ENCODE results near the gene CD4.
"Not testable (repeated sequence)": the region's sequence is repeated elsewhere in the genome, so short reads cannot be mapped to it uniquely, and the experiment has no call there.

CD4 gene

DNA sequence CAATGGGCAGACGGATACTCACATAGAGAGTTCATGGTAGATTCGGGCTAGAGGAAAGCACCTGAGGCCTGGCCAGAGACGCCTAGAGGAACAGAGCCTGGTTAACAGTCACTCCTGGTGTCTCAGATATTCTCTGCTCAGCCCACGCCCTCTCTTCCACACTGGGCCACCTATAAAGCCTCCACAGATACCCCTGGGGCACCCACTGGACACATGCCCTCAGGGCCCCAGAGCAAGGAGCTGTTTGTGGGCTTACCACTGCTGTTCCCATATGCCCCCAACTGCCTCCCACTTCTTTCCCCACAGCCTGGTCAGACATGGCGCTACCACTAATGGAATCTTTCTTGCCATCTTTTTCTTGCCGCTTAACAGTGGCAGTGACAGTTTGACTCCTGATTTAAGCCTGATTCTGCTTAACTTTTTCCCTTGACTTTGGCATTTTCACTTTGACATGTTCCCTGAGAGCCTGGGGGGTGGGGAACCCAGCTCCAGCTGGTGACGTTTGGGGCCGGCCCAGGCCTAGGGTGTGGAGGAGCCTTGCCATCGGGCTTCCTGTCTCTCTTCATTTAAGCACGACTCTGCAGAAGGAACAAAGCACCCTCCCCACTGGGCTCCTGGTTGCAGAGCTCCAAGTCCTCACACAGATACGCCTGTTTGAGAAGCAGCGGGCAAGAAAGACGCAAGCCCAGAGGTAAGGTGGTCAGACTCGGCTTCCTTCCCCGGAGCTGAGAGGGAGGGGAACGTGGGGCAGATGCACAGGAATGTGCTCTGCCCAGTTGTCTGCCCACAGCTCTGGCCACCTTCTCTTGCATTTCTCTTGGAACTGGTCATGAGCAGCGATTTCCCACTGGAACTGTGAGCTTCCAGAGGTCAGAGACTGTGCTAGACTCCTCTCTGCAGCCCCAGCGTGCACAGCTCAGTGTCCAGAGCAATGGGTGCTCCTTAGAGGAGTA lies at the start of gene CD4:
Gene CD4 (plus strand): TSS at position 557 of the 953 bp plus-strand sequence. CDS start 10,611 bp downstream, outside the sequence.
- DNase-seq (ENCODE audit: low read depth in 3 of 3): peak; percentile 56 to 89 (median 74)

DNA sequence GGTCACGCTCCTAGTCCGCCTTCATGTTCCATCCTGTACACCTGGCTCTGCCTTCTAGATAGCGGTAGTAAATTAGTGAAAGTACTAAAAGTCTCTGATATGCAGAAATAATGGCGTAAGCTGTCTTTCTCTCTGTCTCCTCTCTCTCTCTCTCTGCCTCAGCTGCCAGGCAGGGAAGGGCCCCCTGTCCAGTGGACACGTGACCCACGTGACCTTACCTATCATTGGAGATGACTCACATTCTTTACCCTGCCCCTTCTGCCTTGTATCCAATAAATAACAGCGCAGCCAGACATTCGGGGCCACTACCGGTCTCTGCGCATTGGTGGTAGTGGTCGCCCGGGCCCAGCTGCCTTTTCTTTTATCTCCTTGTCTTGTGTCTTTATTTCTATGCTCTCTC lies 47.2 kb upstream of the CD4 start:
- DNase-seq (ENCODE audit: low read depth in 3 of 3): not testable (repeated sequence)

DNA sequence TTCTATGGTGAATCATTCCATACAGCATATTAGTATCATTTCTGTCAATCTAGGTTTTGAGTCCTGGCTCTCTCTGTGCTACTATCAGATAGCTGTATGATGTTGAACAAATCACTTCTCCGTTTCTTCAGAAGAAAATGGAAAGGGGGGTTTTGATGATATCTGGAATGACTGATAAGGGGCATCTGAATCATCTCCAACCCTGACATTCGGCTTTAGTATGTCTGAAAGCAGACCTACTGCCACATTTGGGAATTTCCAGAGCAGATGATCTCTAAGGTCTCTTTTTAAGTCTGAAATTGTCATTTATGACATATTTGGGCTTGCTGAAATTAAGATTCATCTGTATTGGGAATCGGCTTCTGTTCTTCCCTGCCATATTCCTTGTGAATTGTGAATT lies 46.5 kb upstream of the CD4 start:
- DNase-seq (ENCODE audit: low read depth in 3 of 3): no peak

DNA sequence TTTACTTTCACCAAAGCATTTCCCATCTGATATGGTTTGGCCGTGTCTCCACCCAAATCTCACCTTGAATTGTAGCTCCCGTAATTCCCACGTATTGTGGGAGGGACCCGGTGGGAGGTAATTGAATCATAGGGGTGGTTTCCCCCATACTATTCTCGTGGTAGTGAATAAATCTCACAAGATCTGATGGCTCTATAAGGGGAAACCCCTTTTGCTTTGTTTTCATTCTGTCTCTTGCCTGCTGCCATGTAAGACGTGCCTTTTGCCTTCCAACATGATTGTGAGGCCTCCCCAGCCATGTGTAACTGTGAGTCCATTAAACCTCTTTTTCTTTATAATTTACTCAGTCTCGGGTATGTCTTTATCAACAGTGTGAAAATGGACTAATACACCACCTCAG lies 46.0 kb upstream of the CD4 start:
- not testable (repeated sequence) for DNase-seq (ENCODE audit: low read depth in 3 of 3)

DNA sequence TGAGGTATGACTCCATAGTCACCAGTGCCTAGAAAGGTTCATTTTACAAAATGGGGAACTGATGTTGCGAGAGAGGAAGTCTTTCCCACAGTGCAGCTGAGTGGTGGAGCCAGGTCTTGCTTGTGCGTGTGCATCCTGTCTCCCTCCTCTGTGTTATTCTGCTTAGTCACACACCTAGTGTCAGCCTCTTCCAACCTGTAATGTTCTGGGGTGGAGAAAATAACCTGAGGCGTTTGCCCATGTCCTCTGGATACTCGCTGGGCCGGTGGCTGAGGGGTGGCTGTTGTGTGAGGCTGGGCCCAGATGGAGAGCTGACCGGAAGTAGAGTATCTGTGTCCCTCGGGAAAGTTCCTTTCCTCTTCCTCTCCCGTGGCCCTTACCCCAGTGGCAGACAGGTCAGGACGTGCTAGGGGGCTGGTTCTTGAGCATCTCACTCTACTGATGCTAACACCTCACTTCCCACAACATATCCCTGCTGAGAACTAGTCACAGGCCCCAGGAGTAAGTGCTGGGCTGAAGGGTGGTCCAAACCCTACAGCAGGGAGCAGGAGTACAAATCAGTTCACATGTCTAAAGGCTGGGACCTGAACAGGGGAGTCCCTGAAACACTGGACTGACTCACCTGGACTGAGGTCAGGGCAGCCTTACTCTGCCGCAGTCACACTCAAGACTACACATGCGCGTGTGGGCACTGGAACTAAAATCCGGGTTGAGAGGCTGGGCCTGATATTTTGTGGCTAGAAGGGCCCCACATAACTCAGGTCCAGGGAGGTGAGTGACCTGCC lies 43.4 kb upstream of the CD4 start:
- no peak for DNase-seq (ENCODE audit: low read depth in 3 of 3)

DNA sequence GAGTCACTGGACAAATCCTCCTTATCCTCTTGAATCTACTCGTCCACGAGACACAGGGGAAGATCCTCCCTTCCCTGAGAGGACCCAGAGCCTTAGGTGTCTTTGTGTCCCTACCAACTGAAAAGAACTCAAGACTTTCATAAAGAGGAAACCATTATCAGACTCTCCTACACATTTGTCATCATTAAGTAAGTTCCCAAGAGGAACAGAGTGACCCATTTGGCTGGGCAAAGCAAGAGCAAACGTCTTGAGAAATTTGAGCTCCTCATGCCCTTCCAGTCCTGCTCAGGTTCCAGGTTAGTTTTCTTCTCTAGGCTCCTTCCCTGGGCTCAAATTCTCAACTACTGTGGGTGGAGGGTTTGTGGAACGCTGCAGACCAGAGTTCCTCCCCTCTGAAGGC lies 42.1 kb upstream of the CD4 start:
- DNase-seq (ENCODE audit: low read depth in 3 of 3): no peak

DNA sequence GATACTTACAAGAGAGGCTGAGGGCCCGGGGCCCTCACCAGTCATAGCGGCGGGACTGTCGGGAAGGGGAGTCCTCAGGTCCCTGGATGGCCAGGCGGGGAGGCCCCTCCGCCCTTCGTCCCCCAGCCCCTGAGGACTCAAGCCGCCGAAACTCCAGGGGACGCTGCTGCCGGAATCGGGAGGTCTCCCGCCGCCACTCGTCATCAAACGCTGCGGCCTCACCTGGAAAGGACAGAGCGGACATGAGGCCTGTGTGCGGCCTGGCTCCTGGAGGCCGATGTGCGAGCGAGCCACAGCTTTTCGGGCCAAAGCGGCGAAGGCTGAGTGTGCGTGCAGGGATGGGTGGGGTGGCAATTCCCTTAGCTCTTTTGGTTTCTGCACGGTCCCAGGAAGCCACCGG lies 40.6 kb upstream of the CD4 start:
- DNase-seq (ENCODE audit: low read depth in 3 of 3): no peak

DNA sequence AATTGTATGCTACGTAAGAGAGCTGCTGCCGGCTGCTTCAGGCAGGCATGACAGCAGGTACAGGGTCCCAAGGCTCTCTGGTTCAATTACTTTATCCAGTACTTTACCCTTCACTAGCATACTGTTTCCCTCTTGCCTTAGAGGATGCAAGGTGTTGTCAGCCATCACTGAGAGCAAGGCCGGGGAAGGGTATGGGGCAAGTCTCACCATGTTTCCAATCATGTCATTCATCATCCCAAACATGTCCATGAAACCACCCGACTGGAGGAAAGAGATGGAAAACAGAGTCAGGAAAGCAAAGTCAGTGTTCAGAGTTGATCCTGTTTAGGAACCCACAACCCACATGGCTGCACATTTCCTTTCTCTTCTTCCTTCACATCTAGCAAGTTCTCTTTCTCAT lies 38.8 kb upstream of the CD4 start:
- DNase-seq (ENCODE audit: low read depth in 3 of 3): no peak

DNA sequence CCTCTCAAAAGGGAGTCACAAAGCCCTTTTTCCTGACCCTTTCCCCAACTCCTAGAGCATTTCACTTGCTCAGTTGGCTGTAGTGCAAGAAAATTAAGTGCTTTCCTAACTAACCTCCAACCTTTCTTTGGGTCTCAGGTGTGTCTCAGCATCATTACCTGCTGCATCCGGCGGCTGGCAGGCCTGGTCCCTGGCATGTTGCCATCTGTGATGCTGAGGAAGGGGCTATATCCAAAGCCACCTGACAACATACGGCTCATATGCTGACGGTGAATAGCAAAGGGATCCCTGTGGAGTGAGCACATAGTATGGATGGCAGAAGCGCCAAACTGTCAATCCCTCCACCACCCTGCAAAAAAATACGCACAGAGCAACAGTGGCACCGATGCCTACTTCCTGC lies 37.6 kb upstream of the CD4 start:
- DNase-seq (ENCODE audit: low read depth in 3 of 3): no peak

DNA sequence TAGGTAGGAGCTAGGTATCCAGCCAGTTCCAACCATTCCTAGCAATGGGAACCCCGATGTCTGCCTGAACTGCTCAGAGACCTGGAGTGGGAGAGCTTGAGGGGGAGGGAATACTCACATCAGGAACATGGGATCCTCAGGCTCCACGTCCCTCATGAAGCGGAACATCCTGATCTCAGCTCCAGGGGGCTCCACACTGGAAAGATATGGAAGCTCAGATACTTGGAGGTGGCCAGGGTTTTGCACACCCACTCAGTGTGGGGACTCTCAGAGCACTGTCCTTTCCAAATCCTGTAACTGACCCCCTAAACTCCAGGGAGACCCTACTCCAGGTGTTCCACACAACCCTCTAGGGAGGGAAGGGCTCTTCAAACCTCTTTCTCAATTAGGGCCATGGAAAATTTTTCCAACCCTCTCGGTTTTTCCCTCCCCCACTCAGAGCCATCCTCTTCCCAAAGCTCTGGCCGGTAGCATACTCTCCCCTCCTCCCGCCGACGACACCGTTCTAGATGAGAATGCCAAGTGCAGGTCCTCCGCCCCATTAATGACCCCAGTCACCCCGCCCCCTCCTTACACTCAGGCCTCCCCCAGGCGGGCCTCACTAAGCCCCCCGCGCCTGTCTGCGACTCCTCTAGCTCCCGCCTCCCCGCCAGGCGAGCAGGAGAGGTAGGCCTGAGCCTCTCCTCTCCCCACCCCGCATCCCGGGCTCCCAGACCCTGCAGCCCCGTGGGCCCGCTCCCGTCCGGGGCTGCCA lies 37.0 kb upstream of the CD4 start:
- no peak for DNase-seq (ENCODE audit: low read depth in 3 of 3)

DNA sequence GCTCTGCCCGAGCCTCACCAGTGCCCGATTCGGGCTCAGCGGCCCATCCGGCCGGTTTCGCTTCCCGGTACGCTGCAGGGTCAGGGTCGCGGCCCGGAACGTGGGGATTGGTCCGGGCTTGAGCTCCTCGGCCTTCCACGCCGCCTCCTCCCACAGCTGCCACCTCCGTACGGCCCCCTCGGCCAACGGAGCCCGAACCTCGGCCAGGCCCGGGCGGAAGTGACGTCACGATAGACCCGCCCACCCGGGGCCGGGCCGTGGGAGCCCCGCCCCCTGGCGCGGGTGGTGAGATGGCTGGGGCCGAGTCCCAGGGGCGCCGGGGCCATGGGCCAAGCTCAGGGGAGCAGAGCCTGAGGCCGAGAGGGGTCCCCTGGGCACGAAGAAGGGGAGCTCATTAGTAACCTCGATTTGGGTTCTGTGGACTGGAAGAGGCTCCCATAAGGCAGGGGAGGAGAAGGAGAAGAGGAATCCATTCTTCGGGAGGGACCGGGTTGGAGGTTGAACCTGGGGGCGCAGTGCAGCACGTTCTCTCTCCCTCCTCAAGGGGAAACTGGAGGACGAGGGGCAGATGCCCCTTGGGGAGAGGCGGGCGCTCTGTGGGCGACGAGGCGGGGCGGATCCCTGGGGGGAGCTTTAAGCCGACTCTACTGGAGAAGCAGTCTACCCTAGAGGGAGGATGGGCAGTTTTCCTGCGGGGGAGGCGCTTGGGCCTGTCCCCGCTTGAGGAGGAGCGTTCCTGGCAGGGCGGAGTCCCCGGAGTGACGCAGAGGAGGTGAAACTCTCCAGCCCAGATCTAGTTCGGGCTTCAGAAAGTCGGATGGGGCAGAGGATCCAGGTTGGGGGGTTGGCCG lies 36.2 kb upstream of the CD4 start, which contains the start of gene MLF2:
Gene MLF2 (minus strand): TSS at position 221 of the 851 bp plus-strand sequence. CDS start 807 bp downstream, outside the sequence.
- peak; percentile 96 to 99 (median 96) for DNase-seq (ENCODE audit: low read depth in 3 of 3)

DNA sequence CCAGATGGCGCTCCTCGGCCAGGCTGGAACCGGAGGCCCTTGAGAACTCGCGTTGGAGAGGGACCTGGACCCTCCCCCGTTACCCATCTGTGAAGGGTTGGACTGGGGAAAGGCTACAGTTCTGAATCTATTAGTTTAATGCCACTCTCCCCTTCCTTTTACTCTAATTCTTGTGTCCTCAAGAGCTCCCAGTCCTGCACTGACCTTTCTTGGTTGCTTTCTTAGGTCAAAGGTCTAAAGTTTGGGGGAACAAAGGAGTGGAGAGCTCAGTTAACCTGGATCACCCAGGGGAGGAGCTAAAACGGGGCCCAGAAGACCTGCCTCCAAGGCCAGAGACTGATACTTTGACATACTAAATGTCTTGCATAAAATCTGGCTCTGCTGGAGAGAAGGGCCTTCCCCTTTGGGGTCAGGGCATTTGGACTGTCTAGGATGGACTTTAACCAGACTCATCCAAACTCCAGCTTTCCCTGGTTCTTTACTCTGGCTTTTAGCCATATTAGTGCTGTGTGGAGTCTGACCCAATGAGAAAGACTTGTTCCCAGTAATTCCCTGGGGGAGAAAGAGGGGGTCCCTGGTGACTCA lies 35.5 kb upstream of the CD4 start:
- DNase-seq (ENCODE audit: low read depth in 3 of 3): no peak

DNA sequence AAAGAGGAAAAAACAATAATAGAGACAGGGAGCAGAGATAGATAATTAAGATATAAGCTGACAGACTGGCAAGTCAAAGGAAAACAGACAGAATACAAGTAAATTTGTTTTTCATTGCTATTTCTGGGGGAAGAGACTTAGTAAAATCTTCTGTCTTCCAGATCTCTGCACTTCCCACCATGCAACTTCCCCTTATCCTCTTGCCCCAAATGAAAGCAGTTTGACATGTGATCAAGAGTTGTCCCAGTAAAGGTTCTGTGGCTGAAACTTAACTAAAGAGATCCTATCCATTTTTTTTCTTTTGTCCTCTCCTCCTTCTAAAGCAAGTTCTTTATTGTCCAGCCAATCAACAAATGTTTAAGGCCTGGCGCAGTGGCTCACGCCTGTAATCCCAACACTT lies 34.9 kb upstream of the CD4 start:
- no peak for DNase-seq (ENCODE audit: low read depth in 3 of 3)

DNA sequence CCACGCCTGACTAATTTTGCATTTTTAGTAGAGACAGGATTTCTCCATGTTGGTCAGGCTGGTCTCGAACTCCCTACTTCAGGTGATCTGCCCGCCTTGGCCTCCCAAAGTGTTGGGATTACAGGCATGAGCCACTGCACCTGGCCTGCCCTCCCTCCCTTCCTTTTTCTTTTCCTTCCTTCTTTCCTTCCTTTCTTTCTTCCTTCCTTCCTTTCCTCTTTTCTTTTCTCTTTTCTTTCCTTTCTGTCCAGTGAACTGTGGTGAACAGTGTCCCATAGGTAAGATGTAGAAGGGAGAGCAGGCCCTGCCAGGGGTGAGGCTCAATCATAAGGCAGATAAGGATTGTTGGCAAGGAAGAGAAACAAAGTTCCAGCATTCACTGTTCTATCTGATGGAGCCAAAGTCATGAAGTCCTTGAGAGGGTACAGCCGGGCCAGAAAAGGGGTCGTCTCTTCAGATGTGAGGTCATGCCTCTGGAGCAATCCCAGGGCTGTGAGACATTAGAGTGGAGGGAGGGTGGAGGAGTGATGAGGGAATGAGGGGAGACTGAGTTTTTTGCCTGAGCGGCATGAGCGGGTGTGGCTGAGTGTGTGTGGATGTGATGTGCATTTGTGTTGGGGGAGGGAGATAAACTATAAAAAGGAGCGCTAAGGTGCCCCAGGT lies 32.2 kb upstream of the CD4 start:
- DNase-seq (ENCODE audit: low read depth in 3 of 3): no peak

DNA sequence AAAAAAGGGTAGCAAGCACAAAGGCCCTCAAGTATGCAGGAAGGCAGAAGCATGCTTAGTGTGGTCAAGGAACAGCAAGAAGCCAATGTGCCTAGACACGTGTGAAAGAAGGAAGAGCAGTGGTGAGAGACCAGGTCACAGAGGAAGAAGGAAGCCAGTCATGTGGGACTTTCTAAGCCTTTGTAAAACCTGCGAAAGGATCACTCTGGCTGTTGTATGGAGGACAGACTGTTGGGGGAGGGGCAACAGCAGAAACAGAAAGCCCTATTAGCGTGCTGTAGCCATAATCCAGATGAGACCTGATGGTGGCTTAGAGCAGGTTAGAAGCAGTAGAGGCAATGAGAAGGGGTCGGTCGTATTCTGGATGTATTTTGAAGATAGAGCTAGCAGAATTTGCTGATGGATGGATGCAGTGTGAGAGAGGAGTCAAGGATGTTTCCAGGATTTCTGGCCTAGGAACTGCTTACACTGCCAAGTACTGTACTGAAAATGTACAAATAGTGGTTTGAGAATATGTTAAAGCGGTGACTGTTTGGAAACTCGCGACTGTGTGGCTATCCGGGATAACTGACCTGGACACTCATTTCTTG lies 30.7 kb upstream of the CD4 start:
- DNase-seq (ENCODE audit: low read depth in 3 of 3): no peak

DNA sequence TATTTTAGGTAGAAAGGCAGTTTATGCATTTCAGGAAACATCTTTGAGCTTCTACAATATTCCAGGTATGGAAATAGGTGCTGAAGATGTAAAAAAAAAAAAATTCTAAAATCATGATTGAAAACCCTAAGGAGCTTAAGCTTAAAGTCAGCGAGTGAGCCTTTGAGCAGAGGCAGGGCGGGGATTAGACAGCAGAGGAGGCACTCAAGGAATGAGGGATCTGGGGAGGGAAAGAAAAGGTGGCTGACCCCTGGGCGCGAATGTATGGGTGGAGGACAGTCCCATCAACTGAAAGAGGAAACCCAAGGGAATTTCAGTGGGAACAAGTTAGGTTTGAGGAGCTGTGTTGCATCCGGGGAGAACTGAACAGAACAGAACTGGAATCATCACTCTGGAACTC lies 29.6 kb upstream of the CD4 start:
- no peak for DNase-seq (ENCODE audit: low read depth in 3 of 3)

DNA sequence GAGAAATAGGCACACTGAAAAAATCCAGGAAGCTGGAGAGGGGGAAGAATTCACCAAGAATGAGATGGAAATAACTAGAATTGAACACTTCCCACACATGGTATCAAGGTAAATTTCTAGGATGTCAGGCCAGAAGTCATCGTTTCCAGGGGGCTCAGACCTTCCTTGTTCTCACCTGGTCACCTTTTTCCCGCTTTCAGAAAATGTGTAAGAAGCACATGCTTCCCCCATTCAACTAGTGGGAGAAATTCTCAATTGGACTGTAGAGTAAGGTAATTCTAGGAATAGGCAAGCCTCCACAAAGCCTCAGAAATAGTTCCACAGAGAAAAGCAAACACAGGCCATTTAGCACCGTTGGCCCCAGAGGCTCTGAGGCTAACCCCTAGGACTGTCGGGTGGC lies 25.9 kb upstream of the CD4 start:
- DNase-seq (ENCODE audit: low read depth in 3 of 3): no peak

DNA sequence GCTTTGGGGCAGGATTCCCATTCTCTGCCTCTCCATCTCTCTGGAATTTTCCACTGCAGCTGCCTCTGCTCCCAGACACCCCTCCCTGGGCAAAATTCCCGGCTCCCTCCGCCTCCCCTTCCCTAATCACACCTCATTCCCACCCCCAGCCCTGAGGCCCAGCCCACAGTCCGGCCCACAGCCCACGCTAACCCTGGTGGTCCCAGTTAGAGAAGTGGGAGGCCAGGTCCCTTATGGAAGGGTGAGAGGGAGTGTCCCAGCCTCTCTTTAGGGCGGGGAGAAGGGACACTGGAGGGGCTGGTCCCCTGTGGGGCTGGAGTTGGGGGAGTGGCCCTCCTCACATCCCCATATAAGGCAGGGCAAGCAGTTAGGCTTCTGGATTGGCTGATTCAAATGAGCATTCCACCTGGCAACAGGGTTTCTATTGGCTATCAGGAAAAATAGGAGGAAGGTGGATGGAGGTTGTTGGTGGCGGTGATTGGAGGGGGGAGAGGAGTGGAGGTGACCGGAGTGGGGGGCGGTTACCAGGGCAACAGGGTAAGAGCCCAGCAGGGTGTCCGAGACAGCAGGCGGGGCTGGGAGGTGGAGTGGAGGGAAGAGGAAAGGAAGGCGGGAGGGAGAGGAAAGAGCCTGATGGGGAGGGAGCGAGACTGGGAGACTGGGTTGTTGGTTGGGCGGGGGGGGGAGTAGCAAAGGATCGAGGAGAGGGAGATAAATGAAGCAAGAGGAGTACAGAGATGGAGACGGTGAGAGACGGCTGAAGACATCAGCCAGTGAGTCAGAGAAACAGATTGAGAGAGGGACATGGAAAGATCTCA lies 25.1 kb upstream of the CD4 start:
- DNase-seq (ENCODE audit: low read depth in 3 of 3): no peak

All from stimulated activated CD4-positive, alpha-beta T cell treated with anti-CD3 and anti-CD28 coated beads, TNF-alpha, amount 100 ng/mL, for 24 hours (primary cell).